ENCODE results near the gene MRPL14. TPM values are rescaled to one million over a fixed set of nuclear protein-coding genes. Genes with fewer than 3 reads are reported as not detected.

MRPL14 gene
- total and polyA plus RNA-seq, 2 of the 8 experiments (the other 6 are each of a cell fraction or from before 2014, with no cell fraction given), result 82.0 to 97.1 TPM

- no peak for TF ChIP-seq CHD7 (IDR thresholded peaks at IDR 0.05; ENCODE audit: insufficient replicate concordance, low read length)
- TF ChIP-seq, protein P1, sequence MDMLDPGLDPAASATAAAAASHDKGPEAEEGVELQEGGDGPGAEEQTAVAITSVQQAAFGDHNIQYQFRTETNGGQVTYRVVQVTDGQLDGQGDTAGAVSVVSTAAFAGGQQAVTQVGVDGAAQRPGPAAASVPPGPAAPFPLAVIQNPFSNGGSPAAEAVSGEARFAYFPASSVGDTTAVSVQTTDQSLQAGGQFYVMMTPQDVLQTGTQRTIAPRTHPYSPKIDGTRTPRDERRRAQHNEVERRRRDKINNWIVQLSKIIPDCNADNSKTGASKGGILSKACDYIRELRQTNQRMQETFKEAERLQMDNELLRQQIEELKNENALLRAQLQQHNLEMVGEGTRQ (IDR thresholded peaks at IDR 0.05; ENCODE audit: low read length), result no peak
- TF ChIP-seq, protein P2, sequence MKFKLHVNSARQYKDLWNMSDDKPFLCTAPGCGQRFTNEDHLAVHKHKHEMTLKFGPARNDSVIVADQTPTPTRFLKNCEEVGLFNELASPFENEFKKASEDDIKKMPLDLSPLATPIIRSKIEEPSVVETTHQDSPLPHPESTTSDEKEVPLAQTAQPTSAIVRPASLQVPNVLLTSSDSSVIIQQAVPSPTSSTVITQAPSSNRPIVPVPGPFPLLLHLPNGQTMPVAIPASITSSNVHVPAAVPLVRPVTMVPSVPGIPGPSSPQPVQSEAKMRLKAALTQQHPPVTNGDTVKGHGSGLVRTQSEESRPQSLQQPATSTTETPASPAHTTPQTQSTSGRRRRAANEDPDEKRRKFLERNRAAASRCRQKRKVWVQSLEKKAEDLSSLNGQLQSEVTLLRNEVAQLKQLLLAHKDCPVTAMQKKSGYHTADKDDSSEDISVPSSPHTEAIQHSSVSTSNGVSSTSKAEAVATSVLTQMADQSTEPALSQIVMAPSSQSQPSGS (IDR thresholded peaks at IDR 0.05; ENCODE audit: low read length), result no peak
- TF ChIP-seq NRF1 (IDR thresholded peaks at IDR 0.05; ENCODE audit: low read depth, low read length), result no peak
Observed at GRCh38 chr6:44146685-44147084, 19.4 kb upstream of the MRPL14 start (continued).
